Medulla oblongata (tissue), 1 donor: ENCODE measurements around the gene RUFY4.

Experiments used
- DNase-seq: peaks from one replicate; pipeline ENCODE4 v3.0.0-alpha.2; 2015; ENCODE audit errors: extremely low spot score

Gene RUFY4

GRCh38 chr2:218068721-218069334, at the start of gene RUFY4:
Gene RUFY4 (plus strand): TSS chr2:218069253. CDS start chr2:218070606, 1,353 bp downstream.
- DNase-seq = peak; percentile 80

GRCh38 chr2:218019411-218020060, 49.5 kb upstream of the RUFY4 start:
- DNase-seq = no peak

- no peak for DNase-seq
These were observed 48.8 kb upstream of the RUFY4 start for GRCh38 chr2:218020281-218020680.

GRCh38 chr2:218020966-218021535, 48.0 kb upstream of the RUFY4 start:
- DNase-seq = no peak

- DNase-seq = no peak
These were observed 47.4 kb upstream of the RUFY4 start for GRCh38 chr2:218021536-218022071.

- DNase-seq = no peak
These were observed 46.8 kb upstream of the RUFY4 start for GRCh38 chr2:218022131-218022850.

GRCh38 chr2:218022851-218023530, 46.1 kb upstream of the RUFY4 start:
- DNase-seq = no peak

- no peak for DNase-seq
These were observed 45.4 kb upstream of the RUFY4 start for GRCh38 chr2:218023636-218024035.

- no peak for DNase-seq
These were observed 44.7 kb upstream of the RUFY4 start for GRCh38 chr2:218024336-218024735.

- DNase-seq = no peak
These were observed 44.2 kb upstream of the RUFY4 start for GRCh38 chr2:218024871-218025270.

- DNase-seq = no peak
These were observed 42.8 kb upstream of the RUFY4 start for GRCh38 chr2:218026244-218026643.

- DNase-seq = no peak
These were observed 42.2 kb upstream of the RUFY4 start for GRCh38 chr2:218026676-218027425.

- DNase-seq = no peak
These were observed 41.4 kb upstream of the RUFY4 start for GRCh38 chr2:218027426-218028188.

- DNase-seq = no peak
These were observed 40.9 kb upstream of the RUFY4 start for GRCh38 chr2:218028189-218028495.

- DNase-seq = no peak
These were observed 40.3 kb upstream of the RUFY4 start for GRCh38 chr2:218028562-218029348.

- DNase-seq = no peak
These were observed 39.4 kb upstream of the RUFY4 start for GRCh38 chr2:218029366-218030360.

- no peak for DNase-seq
These were observed 38.5 kb upstream of the RUFY4 start for GRCh38 chr2:218030409-218031195.

- no peak for DNase-seq
These were observed 37.8 kb upstream of the RUFY4 start for GRCh38 chr2:218031261-218031660.
